DOHH2 (cell line): ENCODE results near the gene NFKB2.

Experiments
- H3F3A ChIP-seq: fragments of 200-600 bp; sonication (generic), shearing (Covaris generic); 2 replicates; pipeline ENCODE4 v1.6.0; 2016; ENCODE audit warnings: antibody characterized with exemption, mild to moderate bottlenecking; ENCODE audit not compliant: control insufficient read depth, insufficient read depth
- H3K27ac ChIP-seq: fragments of 200-600 bp; sonication (generic); 2 replicates; pipeline ENCODE4 v1.5.1; 2014; ENCODE audit warnings: low read depth, mild to moderate bottlenecking, low read length, moderate library complexity
- H3K27me3 ChIP-seq: fragments of 200-600 bp; sonication (generic); 2 replicates; pipeline ENCODE4 v1.6.1; 2014; ENCODE audit warnings: mild to moderate bottlenecking, low read length, mixed read lengths; ENCODE audit not compliant: control insufficient read depth
- H3K36me3 ChIP-seq: fragments of 200-600 bp; sonication (generic); 2 replicates; pipeline ENCODE4 v1.6.1; 2014; ENCODE audit warnings: mild to moderate bottlenecking, low read length, moderate library complexity, mixed read lengths; ENCODE audit not compliant: control insufficient read depth
- H3K4me1 ChIP-seq: fragments of 200-600 bp; sonication (generic); 2 replicates; pipeline ENCODE4 v1.6.1; 2014; ENCODE audit warnings: mild to moderate bottlenecking, low read length, mixed read lengths; ENCODE audit not compliant: control insufficient read depth
- H3K4me2 ChIP-seq: fragments of 200-600 bp; sonication (generic); 2 replicates; pipeline ENCODE4 v1.6.0; 2014; ENCODE audit warnings: mild to moderate bottlenecking, low read length, moderate library complexity
- H3K4me3 ChIP-seq: fragments of 200-600 bp; sonication (generic); 2 replicates; pipeline ENCODE4 v1.5.1; 2014; ENCODE audit warnings: mild to moderate bottlenecking, low read length, mixed read lengths
- H3K79me2 ChIP-seq: fragments of 200-600 bp; sonication (generic); 2 replicates; pipeline ENCODE4 v1.6.1; 2014; ENCODE audit warnings: mild to moderate bottlenecking, low read length, mixed read lengths; ENCODE audit not compliant: control insufficient read depth
- H3K9me2 ChIP-seq: fragments of 200-600 bp; sonication (generic); replicated peaks from 2 replicates; pipeline ENCODE4 v1.6.1; 2014; ENCODE audit warnings: mild to moderate bottlenecking, low read length, mixed read lengths; ENCODE audit not compliant: control insufficient read depth
- H3K9me3 ChIP-seq: fragments of 200-600 bp; sonication (generic); 2 replicates; pipeline ENCODE4 v1.6.1; 2014; ENCODE audit warnings: antibody characterized with exemption, low read length, mixed read lengths; ENCODE audit not compliant: control insufficient read depth, insufficient read depth
- H4K20me1 ChIP-seq: fragments of 200-600 bp; sonication (generic); 2 replicates; pipeline ENCODE4 v1.6.0; 2014; ENCODE audit warnings: low read depth, mild to moderate bottlenecking, antibody characterized with exemption, low read length, moderate library complexity; ENCODE audit not compliant: control insufficient read depth, insufficient read depth
- EZH2phosphoT487 ChIP-seq: fragments of 200-600 bp; sonication (generic); IDR thresholded peaks from 2 replicates; pipeline ENCODE4 v1.6.1; 2017; ENCODE audit warnings: borderline replicate concordance, mild to moderate bottlenecking, antibody characterized with exemption, low read length, moderate library complexity, mixed read lengths
- TF ChIP-seq, protein P1 (sequence below): fragments of 200-600 bp; sonication (generic); IDR thresholded peaks from one replicate; pipeline ENCODE4 v1.5.1; 2014; ENCODE audit warnings: antibody characterized with exemption, mild to moderate bottlenecking, low read depth, low read length; ENCODE audit not compliant: poor library complexity, severe bottlenecking

NFKB2 gene

DNA sequence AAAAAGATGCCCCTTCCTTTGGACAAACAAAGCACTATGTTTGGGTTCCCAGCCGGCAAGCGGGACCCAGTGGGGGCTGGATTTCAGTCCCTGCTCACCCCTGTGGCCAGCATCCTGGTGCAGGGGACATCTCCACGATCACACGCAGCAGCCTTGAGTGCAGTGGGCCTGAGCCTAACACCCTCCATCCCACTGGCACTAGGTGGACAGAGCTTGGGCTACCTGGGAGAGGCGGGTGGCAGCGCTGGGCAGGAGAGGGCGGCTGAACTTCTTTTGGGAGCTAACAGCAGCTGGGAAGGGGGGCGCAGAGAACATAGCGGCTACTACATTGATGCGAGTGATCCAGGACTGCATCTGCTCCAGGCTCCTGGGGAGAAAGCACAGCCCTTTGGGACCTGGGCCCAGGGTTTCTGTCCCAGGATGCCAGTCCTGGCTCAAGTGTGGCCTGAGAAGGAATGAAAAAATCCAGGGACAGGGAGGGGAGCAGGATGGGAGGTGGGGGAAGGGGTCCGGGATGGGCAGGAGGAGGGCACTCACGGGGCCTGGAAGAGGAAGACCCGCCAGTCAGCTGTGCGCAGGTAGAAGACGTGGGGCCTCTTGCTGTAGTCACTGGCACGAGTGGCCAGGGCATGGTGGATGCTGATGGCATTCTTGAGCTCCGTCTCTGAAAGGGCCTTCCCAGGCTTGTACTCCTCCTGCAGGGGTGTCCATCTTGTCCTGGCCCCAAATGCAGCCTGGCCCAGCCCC lies 9.0 kb downstream of the NFKB2 start:
- peaks cover 23% of the 10 kb centered on the region for H3K27me3 ChIP-seq
- H3F3A ChIP-seq, result no peaks in the 10 kb centered on the region
- no peaks in the 10 kb centered on the region for H3K79me2 ChIP-seq
- 0 out of 2 replicates have a peak, but pooled peaks cover 4% of the 10 kb centered on the region for H4K20me1 ChIP-seq
- TF ChIP-seq, protein P1, sequence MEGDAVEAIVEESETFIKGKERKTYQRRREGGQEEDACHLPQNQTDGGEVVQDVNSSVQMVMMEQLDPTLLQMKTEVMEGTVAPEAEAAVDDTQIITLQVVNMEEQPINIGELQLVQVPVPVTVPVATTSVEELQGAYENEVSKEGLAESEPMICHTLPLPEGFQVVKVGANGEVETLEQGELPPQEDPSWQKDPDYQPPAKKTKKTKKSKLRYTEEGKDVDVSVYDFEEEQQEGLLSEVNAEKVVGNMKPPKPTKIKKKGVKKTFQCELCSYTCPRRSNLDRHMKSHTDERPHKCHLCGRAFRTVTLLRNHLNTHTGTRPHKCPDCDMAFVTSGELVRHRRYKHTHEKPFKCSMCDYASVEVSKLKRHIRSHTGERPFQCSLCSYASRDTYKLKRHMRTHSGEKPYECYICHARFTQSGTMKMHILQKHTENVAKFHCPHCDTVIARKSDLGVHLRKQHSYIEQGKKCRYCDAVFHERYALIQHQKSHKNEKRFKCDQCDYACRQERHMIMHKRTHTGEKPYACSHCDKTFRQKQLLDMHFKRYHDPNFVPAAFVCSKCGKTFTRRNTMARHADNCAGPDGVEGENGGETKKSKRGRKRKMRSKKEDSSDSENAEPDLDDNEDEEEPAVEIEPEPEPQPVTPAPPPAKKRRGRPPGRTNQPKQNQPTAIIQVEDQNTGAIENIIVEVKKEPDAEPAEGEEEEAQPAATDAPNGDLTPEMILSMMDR, result no peak
- no peak for TF ChIP-seq EZH2phosphoT487
- no peaks in the 10 kb centered on the region for H3K9me2 ChIP-seq
- H3K4me1 ChIP-seq, result peaks cover 11% of the 10 kb centered on the region
- no peak overlapping the region for H3K27ac ChIP-seq
- H3K36me3 ChIP-seq, result peaks cover 3% of the 10 kb centered on the region; the same call in 1 of the 2 replicates
- no peaks in the 10 kb centered on the region for H3K9me3 ChIP-seq
- no peak overlapping the region for H3K4me3 ChIP-seq
- no peak overlapping the region for H3K4me2 ChIP-seq

- no peaks in the 10 kb centered on the region for H3K9me2 ChIP-seq
- no peak for TF ChIP-seq EZH2phosphoT487
- TF ChIP-seq, protein P1, result no peak
Measured at GRCh38 chr10:102405108-102405571, 9.6 kb downstream of the NFKB2 start.

DNA sequence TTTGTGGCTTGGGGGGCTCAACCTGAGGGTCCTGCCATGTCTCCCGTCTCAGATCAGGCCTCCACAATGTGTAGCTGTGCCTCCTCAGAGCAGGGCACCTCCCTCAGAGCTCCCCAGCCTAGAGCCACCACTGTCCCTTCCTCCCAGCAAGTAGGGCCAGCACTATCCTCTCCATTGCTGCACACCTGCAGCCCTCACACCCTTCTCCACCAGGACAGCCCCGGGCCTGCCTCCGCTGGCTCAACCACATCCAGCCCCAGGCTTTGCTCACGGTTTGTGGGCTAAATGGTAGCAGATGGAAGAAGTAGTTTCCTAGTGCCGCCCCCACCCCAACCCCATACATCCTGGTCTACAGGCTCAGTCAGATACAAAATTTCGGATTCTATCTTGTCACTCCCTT lies 10.1 kb downstream of the NFKB2 start:
- Histone ChIP-seq H3K9me3 (no peaks in the 10 kb centered on the region), H3K27me3 (peaks cover 34% of the 10 kb centered on the region), H3K36me3 (peaks cover 3% of the 10 kb centered on the region; the same call in 1 of the 2 replicates)

More at GRCh38 chr10:102405108-102405571, 9.6 kb downstream of the NFKB2 start:
- H3K9me3 ChIP-seq, result no peaks in the 10 kb centered on the region
- H3F3A ChIP-seq, result no peaks in the 10 kb centered on the region
- no peak overlapping the region for H3K27ac ChIP-seq
- H3K4me2 ChIP-seq, result no peak overlapping the region
- H3K4me3 ChIP-seq, result no peak overlapping the region
- peaks cover 6% of the 10 kb centered on the region; the same call in 1 of the 2 replicates for H3K4me1 ChIP-seq
- H4K20me1 ChIP-seq, result 0 out of 2 replicates have a peak, but pooled peaks cover 4% of the 10 kb centered on the region
- H3K79me2 ChIP-seq, result no peaks in the 10 kb centered on the region
- peaks cover 29% of the 10 kb centered on the region for H3K27me3 ChIP-seq
- peaks cover 3% of the 10 kb centered on the region; the same call in 1 of the 2 replicates for H3K36me3 ChIP-seq

More for the DNA sequence above, 10.1 kb downstream of the NFKB2 start:
- Histone ChIP-seq H3K4me1 (peaks cover 6% of the 10 kb centered on the region; the same call in 1 of the 2 replicates), H4K20me1 (0 out of 2 replicates have a peak, but pooled peaks cover 4% of the 10 kb centered on the region), H3K4me2 (no peak overlapping the region), H3K4me3 (no peak overlapping the region), H3K79me2 (no peaks in the 10 kb centered on the region), H3F3A (no peaks in the 10 kb centered on the region), H3K9me2 (no peaks in the 10 kb centered on the region), H3K27ac (no peak overlapping the region)
- TF ChIP-seq, protein P1, result no peak
- TF ChIP-seq EZH2phosphoT487, result no peak
